ENCODE measurements around the gene OTOG. TPM values are rescaled to one million over a fixed set of nuclear protein-coding genes. Genes with fewer than 3 reads are reported as not detected.

Gene OTOG
- total and polyA plus RNA-seq, 2 donors (not counting 3 experiments of a cell fraction or from before 2014, with no cell fraction given): not detected

DNA sequence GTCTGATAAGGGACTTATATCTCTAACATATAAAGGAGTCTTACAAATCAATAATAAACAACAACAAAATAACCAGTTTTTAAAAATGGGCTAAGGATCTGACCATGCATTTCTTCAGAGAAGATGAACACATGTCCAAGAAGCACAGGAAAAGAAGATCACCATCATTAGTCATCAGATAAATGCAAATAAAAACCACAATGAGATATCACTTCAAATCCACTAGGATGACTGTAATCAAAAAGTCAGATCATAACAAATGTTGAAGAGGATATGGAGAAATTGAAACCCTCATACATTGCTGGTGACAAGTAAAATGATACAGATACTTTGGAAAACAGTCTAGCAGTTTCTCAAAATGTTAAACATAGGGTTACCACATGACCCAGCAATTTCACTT is 111.2 kb downstream of the OTOG start:
- H2AFZ ChIP-seq (ENCODE audit: low read depth, low read length): no peak overlapping the region
- no peak for TF ChIP-seq POLR2AphosphoS5 (IDR thresholded peaks at IDR 0.05; ENCODE audit: insufficient read depth, low read depth, low read length)
- TF ChIP-seq, protein P1, sequence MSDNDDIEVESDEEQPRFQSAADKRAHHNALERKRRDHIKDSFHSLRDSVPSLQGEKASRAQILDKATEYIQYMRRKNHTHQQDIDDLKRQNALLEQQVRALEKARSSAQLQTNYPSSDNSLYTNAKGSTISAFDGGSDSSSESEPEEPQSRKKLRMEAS (IDR thresholded peaks at IDR 0.05; ENCODE audit: insufficient read depth, insufficient read length): no peak
- no peak for TF ChIP-seq GATA2 (IDR thresholded peaks at IDR 0.05; ENCODE audit: insufficient read depth, insufficient read length, low read depth, low read length)
- no peak for TF ChIP-seq JUN (IDR thresholded peaks at IDR 0.05; ENCODE audit: borderline replicate concordance, insufficient read depth, insufficient read length, low read depth)
- TF ChIP-seq EZH2 (IDR thresholded peaks at IDR 0.05; ENCODE audit: borderline replicate concordance, low read depth, low read length, severe bottlenecking): no peak
- no peak for TF ChIP-seq FOS (IDR thresholded peaks at IDR 0.05; ENCODE audit: borderline replicate concordance, insufficient read depth, low read length)
- no peak for TF ChIP-seq MYC (IDR thresholded peaks at IDR 0.05; ENCODE audit: low read depth, low read length)
- TF ChIP-seq, protein P2, sequence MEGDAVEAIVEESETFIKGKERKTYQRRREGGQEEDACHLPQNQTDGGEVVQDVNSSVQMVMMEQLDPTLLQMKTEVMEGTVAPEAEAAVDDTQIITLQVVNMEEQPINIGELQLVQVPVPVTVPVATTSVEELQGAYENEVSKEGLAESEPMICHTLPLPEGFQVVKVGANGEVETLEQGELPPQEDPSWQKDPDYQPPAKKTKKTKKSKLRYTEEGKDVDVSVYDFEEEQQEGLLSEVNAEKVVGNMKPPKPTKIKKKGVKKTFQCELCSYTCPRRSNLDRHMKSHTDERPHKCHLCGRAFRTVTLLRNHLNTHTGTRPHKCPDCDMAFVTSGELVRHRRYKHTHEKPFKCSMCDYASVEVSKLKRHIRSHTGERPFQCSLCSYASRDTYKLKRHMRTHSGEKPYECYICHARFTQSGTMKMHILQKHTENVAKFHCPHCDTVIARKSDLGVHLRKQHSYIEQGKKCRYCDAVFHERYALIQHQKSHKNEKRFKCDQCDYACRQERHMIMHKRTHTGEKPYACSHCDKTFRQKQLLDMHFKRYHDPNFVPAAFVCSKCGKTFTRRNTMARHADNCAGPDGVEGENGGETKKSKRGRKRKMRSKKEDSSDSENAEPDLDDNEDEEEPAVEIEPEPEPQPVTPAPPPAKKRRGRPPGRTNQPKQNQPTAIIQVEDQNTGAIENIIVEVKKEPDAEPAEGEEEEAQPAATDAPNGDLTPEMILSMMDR (IDR thresholded peaks at IDR 0.05; ENCODE audit: extremely low read depth in 1 of 2, insufficient read depth in 1 of 2, low read depth in 1 of 2, low read length in 2 of 2): no peak
- no peak for TF ChIP-seq POLR2A (IDR thresholded peaks at IDR 0.05; ENCODE audit: low read depth, low read length)
- peaks cover 0 to 13% of the 10 kb centered on the region in 2 experiments for H3K27me3 ChIP-seq (ENCODE audit: control insufficient read depth in 2 of 2, insufficient read depth in 2 of 2, low read length in 2 of 2)
- no peaks in the 10 kb centered on the region for H3K79me2 ChIP-seq (ENCODE audit: control insufficient read depth, insufficient read depth, low read length)
- H3K36me3 ChIP-seq (ENCODE audit: control insufficient read depth in 2 of 2, extremely low read depth in 1 of 2, insufficient read depth in 2 of 2, low read length in 2 of 2): no peaks in the 10 kb centered on the region
- H3K4me3 ChIP-seq (replicated peaks in 1 of 3; ENCODE audit: insufficient read depth in 1 of 3, low read depth in 1 of 3, low read length in 3 of 3): no peak overlapping the region
- H3K9ac ChIP-seq (replicated peaks; ENCODE audit: extremely low read depth, insufficient read depth, low read length): no peak overlapping the region
- no peak overlapping the region for H3K27ac ChIP-seq (ENCODE audit: insufficient read depth, low read depth, low read length)
- intact Hi-C loops (cut with micrococcal nuclease) (no loop called here), dilution Hi-C loops (cut with MboI; ENCODE audit: extremely low pct_ligation_motif_present, low sequenced_read_pairs) (no loop called here)
- FAIRE-seq: no peak
- POLR2A ChIA-PET: no interaction called here
- DNase-seq (ENCODE audit: low read depth, low spot score): no peak
- CTCF ChIA-PET: no interaction called here
- no peaks in the 10 kb centered on the region for H3K9me3 ChIP-seq (replicated peaks; ENCODE audit: control insufficient read depth, insufficient read depth, low read length)
- no peaks in the 10 kb centered on the region for H3K4me1 ChIP-seq (ENCODE audit: control insufficient read depth, extremely low read depth, insufficient read depth, low read length)
- BruUV-seq (replicated peaks): no TSS peak
- no peaks in the 10 kb centered on the region for H4K20me1 ChIP-seq (replicated peaks; ENCODE audit: control insufficient read depth, extremely low read depth, insufficient read depth, low read length)
- H3K4me2 ChIP-seq (ENCODE audit: insufficient read depth, low read length): no peak overlapping the region
- no peaks in the 10 kb centered on the region for H3K9me1 ChIP-seq (replicated peaks; ENCODE audit: control insufficient read depth, extremely low read depth, insufficient read depth, low read length)

All from endothelial cell of umbilical vein (primary cell).